Measurements from ENCODE around the gene GNB1L. TPM values are rescaled to one million over a fixed set of nuclear protein-coding genes. Genes with fewer than 3 reads are reported as not detected.

The GNB1L gene
- total and polyA plus RNA-seq, 2 experiments from 2014 or later = 14.3 to 16.5 TPM

DNA sequence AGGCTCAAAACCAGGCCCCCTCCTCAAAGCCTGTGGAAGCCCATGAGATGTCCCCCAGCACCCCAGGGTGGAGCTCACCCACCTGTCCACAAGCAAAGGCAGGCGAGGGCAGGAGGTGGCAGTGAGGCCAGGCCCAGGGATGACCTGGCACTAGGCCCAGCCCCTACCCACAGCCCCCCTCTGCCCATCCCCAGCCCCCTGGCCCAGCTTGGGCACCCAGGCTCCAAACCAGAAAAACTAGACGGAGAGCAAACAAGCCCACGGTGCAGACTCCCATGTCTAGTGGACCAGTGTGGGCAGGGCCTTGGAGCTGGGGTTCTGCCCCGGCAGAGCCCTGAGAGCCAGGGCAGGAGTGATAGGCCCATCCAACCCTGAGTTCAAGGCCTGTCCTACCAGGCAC, 111.0 kb downstream of the GNB1L start:
- H3K27ac ChIP-seq = no peak overlapping the region
- H2AFZ ChIP-seq = no peak overlapping the region
- H3K9ac ChIP-seq = no peak overlapping the region
- no peaks in the 10 kb centered on the region for H3K79me2 ChIP-seq (ENCODE audit: insufficient read depth)
- no peaks in the 10 kb centered on the region; the same call in 1 of the 2 replicates for H3K27me3 ChIP-seq (replicated peaks; ENCODE audit: insufficient read depth)
- no peaks in the 10 kb centered on the region for H3K36me3 ChIP-seq (ENCODE audit: low read depth)
- H3K9me3 ChIP-seq (ENCODE audit: low read depth) = no peaks in the 10 kb centered on the region
- H4K20me1 ChIP-seq (ENCODE audit: insufficient read depth) = no peaks in the 10 kb centered on the region
- no peaks in the 10 kb centered on the region for H3K9me2 ChIP-seq (ENCODE audit: insufficient read depth)
- in situ Hi-C loops (cut with MboI) = no loop called here
- H3K4me2 ChIP-seq (ENCODE audit: unreplicated experiment) = no peak overlapping the region
- TF ChIP-seq EZH2 (IDR thresholded peaks at IDR 0.05; ENCODE audit: insufficient read depth, poor library complexity, severe bottlenecking) (no peak), EZH2phosphoT487 (IDR thresholded peaks at IDR 0.05; ENCODE audit: insufficient read depth, low read depth) (no peak)
- H3K4me3 ChIP-seq = no peak overlapping the region
- no peak for DNase-seq
- no peaks in the 10 kb centered on the region for H3F3A ChIP-seq (ENCODE audit: insufficient read depth)
- 95 to 100% methylated on average over 2 to 4 of the region's 4 CpGs for WGBS, 2 experiments (ENCODE audit: low coverage in 1 of 2, low lambda C conversion rate in 2 of 2, missing lambda C conversion rate in 2 of 2)
- H3K4me1 ChIP-seq (ENCODE audit: insufficient read depth) = no peaks in the 10 kb centered on the region

DNA sequence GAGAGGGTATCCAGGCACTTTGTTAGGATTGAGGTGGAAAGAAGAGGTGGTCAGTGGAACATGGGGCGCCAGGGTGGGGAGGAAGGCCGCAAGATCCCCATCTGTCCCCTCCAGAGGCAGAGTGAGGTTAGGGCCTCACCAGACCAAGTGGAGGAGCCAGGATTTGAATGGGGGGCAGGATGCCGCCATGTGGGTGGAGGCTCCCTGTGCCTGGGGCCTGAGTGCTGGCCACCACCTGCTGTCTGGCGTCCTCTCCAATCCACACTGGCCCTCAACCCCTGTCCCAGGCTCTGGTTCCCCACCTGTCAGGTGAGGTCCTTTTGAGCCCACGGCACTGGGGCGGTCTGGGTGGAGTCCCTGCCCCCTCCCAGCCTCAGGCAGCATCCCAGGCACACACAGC, 111.6 kb downstream of the GNB1L start:
- H3K27ac ChIP-seq = no peak overlapping the region
- in situ Hi-C loops (cut with MboI) = no loop called here
- 87 to 88% methylated on average over 4 to 6 of the region's 6 CpGs for WGBS, 2 experiments (ENCODE audit: low coverage in 1 of 2, low lambda C conversion rate in 2 of 2, missing lambda C conversion rate in 2 of 2)
- no peak overlapping the region for H3K4me3 ChIP-seq
- no peak overlapping the region for H2AFZ ChIP-seq
- no peaks in the 10 kb centered on the region for H3K79me2 ChIP-seq (ENCODE audit: insufficient read depth)
- TF ChIP-seq EZH2 (IDR thresholded peaks at IDR 0.05; ENCODE audit: insufficient read depth, poor library complexity, severe bottlenecking) (no peak), EZH2phosphoT487 (IDR thresholded peaks at IDR 0.05; ENCODE audit: insufficient read depth, low read depth) (no peak)
- H3K27me3 ChIP-seq (replicated peaks; ENCODE audit: insufficient read depth) = no peaks in the 10 kb centered on the region
- DNase-seq = no peak
- H3K36me3 ChIP-seq (ENCODE audit: low read depth) = no peaks in the 10 kb centered on the region
- no peak overlapping the region for H3K4me2 ChIP-seq (ENCODE audit: unreplicated experiment)
- no peaks in the 10 kb centered on the region for H3K4me1 ChIP-seq (ENCODE audit: insufficient read depth)
- no peaks in the 10 kb centered on the region for H3K9me3 ChIP-seq (ENCODE audit: low read depth)
- H3K9me2 ChIP-seq (ENCODE audit: insufficient read depth) = no peaks in the 10 kb centered on the region
- no peaks in the 10 kb centered on the region for H3F3A ChIP-seq (ENCODE audit: insufficient read depth)
- no peak overlapping the region for H3K9ac ChIP-seq
- H4K20me1 ChIP-seq (ENCODE audit: insufficient read depth) = no peaks in the 10 kb centered on the region

DNA sequence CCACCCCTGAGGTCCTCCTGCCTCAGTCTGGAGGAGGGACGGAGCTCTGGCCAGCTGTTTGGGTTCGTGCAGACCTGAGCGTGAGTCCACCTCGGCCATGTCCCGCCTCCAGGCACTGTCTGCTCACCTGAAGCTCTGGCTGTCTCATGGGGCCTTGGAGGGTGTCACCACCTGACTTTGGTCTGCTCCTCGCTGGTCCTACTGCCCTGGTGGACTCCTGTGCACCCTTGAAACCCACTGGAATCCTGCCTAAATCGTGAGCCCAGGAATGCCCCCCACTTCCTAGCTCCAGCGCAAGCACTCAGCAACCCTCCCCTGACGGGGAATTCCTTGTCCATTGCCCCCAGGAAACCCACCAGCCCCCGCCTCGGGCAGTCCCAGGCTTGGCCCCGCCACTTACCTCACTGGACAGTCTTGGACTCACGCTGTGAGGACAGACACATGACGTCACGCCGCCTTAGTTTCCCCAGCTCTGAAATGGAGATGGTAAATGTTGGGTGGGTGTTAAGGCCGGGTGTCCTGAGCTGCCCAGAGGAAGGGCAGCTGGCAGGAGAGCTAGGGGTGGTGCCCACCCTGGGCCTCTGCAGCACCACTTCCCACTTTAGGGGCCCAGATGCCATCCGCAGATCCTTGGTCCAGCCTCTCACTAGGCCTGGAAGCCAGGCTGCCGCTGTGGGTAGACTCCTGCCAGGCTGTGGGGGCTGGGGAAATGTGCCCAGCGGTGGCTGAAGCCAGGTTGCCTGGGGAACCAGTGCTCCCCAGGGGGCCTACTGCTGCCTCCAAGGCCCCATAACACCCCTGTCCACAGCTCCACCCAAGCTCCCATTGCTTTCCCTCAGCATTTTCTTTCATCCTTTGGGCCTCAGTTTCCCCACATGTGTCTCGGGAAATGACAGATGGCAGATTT, 112.3 kb downstream of the GNB1L start:
- Histone ChIP-seq H4K20me1 (ENCODE audit: insufficient read depth) (no peaks in the 10 kb centered on the region), H3K27me3 (replicated peaks; ENCODE audit: insufficient read depth) (no peaks in the 10 kb centered on the region), H3K27ac (no peak overlapping the region), H2AFZ (no peak overlapping the region), H3K4me2 (ENCODE audit: unreplicated experiment) (no peak overlapping the region), H3K36me3 (ENCODE audit: low read depth) (no peaks in the 10 kb centered on the region), H3K79me2 (ENCODE audit: insufficient read depth) (no peaks in the 10 kb centered on the region), H3K9me3 (ENCODE audit: low read depth) (no peaks in the 10 kb centered on the region), H3K4me3 (no peak overlapping the region), H3K9ac (no peak overlapping the region), H3K4me1 (ENCODE audit: insufficient read depth) (no peaks in the 10 kb centered on the region), H3K9me2 (ENCODE audit: insufficient read depth) (no peaks in the 10 kb centered on the region), H3F3A (ENCODE audit: insufficient read depth) (no peaks in the 10 kb centered on the region)
- 87% methylated on average over 21 of the region's 21 CpGs for WGBS, 2 experiments (ENCODE audit: low coverage in 1 of 2, low lambda C conversion rate in 2 of 2, missing lambda C conversion rate in 2 of 2)
- in situ Hi-C loops (cut with MboI) = no loop called here
- no peak for TF ChIP-seq EZH2phosphoT487 (IDR thresholded peaks at IDR 0.05; ENCODE audit: insufficient read depth, low read depth)
- TF ChIP-seq EZH2 (IDR thresholded peaks at IDR 0.05; ENCODE audit: insufficient read depth, poor library complexity, severe bottlenecking) = no peak
- DNase-seq = no peak

DNA sequence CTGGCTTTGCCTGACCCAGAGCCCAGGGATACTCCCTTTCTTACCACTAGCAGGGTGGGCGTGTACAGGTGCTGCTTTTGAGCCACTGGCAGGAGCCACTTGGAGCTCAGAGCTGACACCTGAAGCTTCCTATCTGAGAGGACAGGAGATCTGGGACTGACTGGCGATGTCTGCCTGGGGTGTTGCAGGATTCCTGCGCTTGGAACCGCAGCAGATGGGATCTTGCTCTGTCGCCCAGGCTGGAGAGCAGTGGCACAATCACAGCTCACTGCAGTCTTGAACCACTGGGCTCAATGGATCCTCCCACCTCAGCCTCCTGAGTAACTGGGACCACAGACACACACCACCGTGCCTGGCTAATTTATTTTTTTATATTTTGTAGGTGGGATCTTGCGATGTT, 113.6 kb downstream of the GNB1L start:
- Histone ChIP-seq H3K9ac (no peak overlapping the region), H3K9me2 (ENCODE audit: insufficient read depth) (no peaks in the 10 kb centered on the region), H3F3A (ENCODE audit: insufficient read depth) (no peaks in the 10 kb centered on the region), H3K4me3 (no peak overlapping the region), H3K4me1 (ENCODE audit: insufficient read depth) (no peaks in the 10 kb centered on the region), H3K27ac (no peak overlapping the region), H3K36me3 (ENCODE audit: low read depth) (no peaks in the 10 kb centered on the region), H3K4me2 (ENCODE audit: unreplicated experiment) (no peak overlapping the region), H3K79me2 (ENCODE audit: insufficient read depth) (no peaks in the 10 kb centered on the region), H4K20me1 (ENCODE audit: insufficient read depth) (no peaks in the 10 kb centered on the region), H3K9me3 (ENCODE audit: low read depth) (no peaks in the 10 kb centered on the region), H2AFZ (no peak overlapping the region), H3K27me3 (replicated peaks; ENCODE audit: insufficient read depth) (no peaks in the 10 kb centered on the region)
- 89 to 90% methylated on average over 7 of the region's 7 CpGs for WGBS, 2 experiments (ENCODE audit: low coverage in 1 of 2, low lambda C conversion rate in 2 of 2, missing lambda C conversion rate in 2 of 2)
- in situ Hi-C loops (cut with MboI) = no loop called here
- TF ChIP-seq EZH2phosphoT487 (IDR thresholded peaks at IDR 0.05; ENCODE audit: insufficient read depth, low read depth) (no peak), EZH2 (IDR thresholded peaks at IDR 0.05; ENCODE audit: insufficient read depth, poor library complexity, severe bottlenecking) (no peak)
- no peak for DNase-seq

Measured in GM23248 (cell line).